OCI-LY3 (cell line): ENCODE results near the gene TEDC1.

Experiments used
- CTCF ChIP-seq: fragments of 200-600, 300-600 bp; sonication (generic); IDR thresholded peaks from 2 replicates; pipeline ENCODE4 v1.5.1; 2014; ENCODE audit warnings: antibody characterized with exemption, low read length, low read depth
- EZH2phosphoT487 ChIP-seq: fragments of 200-600 bp; shearing (Covaris generic); IDR thresholded peaks from 2 replicates; pipeline ENCODE4 v1.6.1; 2018; ENCODE audit warnings: antibody characterized with exemption, mixed run types, low read depth

- TF ChIP-seq CTCF = no peak
- TF ChIP-seq EZH2phosphoT487 = no peak
These were observed 35.0 kb upstream of the TEDC1 start for GRCh38 chr14:105455766-105456660.
